Trophoblast cell (in vitro differentiated cells and primary cell): ENCODE results near the gene TMEM150C.

ENCODE experiments used
- DNase-seq, 2 donors: peaks; one replicate each; pipeline ENCODE4 v3.0.0-alpha.2; 2016
- H2AFZ ChIP-seq: 2 replicates; pipeline ENCODE4 v1.6.1; 2013; ENCODE audit warnings: low read length, moderate library complexity, mild to moderate bottlenecking; ENCODE audit not compliant: insufficient read depth, poor library complexity
- H2AK5ac ChIP-seq: 2 replicates; pipeline ENCODE4 v1.6.1; 2013; ENCODE audit warnings: mild to moderate bottlenecking, low read length
- H2BK120ac ChIP-seq: 2 replicates; pipeline ENCODE4 v1.6.1; 2013; ENCODE audit warnings: low read length, mild to moderate bottlenecking, moderate library complexity; ENCODE audit not compliant: insufficient read depth, poor library complexity
- H2BK12ac ChIP-seq: 2 replicates; pipeline ENCODE4 v1.6.1; 2013; ENCODE audit warnings: mild to moderate bottlenecking, low read length, moderate library complexity
- H2BK5ac ChIP-seq: 2 replicates; pipeline ENCODE4 v1.6.1; 2013; ENCODE audit warnings: low read length, low read depth, moderate library complexity, mild to moderate bottlenecking; ENCODE audit not compliant: poor library complexity
- H3K14ac ChIP-seq: 2 replicates; pipeline ENCODE4 v1.6.1; 2013; ENCODE audit warnings: mild to moderate bottlenecking, low read length
- H3K18ac ChIP-seq: 2 replicates; pipeline ENCODE4 v1.6.1; 2013; ENCODE audit warnings: mild to moderate bottlenecking, low read length
- H3K23ac ChIP-seq: 2 replicates; pipeline ENCODE4 v1.6.1; 2013; ENCODE audit warnings: low read length
- H3K27ac ChIP-seq: 2 replicates; pipeline ENCODE4 v1.5.1; 2013; ENCODE audit warnings: low read depth, mild to moderate bottlenecking, inconsistent platforms, low read length, moderate library complexity
- H3K27me3 ChIP-seq: 2 replicates; pipeline ENCODE4 v1.6.1; 2013; ENCODE audit warnings: inconsistent platforms, mild to moderate bottlenecking, low read length, moderate library complexity; ENCODE audit not compliant: insufficient read depth
- H3K36me3 ChIP-seq, 2 experiments: 1 replicate in 1 of 2; 2 replicates in 1 of 2; pipeline ENCODE4 v1.6.1; 2013; ENCODE audit warnings: low read length in 2 of 2, mild to moderate bottlenecking in 2 of 2, moderate library complexity in 1 of 2; ENCODE audit not compliant: insufficient read depth in 2 of 2, control insufficient read depth in 1 of 2
- H3K4ac ChIP-seq: 2 replicates; pipeline ENCODE4 v1.6.1; 2013; ENCODE audit warnings: low read depth, mild to moderate bottlenecking, low read length, moderate library complexity
- H3K4me1 ChIP-seq, 2 experiments: 1 replicate in 1 of 2; 2 replicates in 1 of 2; pipeline ENCODE4 v1.6.1; 2013; ENCODE audit warnings: low read length in 2 of 2, mild to moderate bottlenecking in 2 of 2, moderate library complexity in 1 of 2; ENCODE audit not compliant: insufficient read depth in 2 of 2, control insufficient read depth in 1 of 2
- H3K4me2 ChIP-seq: 2 replicates; pipeline ENCODE4 v1.6.1; 2013; ENCODE audit warnings: inconsistent platforms, mild to moderate bottlenecking, low read length, moderate library complexity
- H3K4me3 ChIP-seq: 2 replicates; pipeline ENCODE4 v1.5.1; 2013; ENCODE audit warnings: mild to moderate bottlenecking, low read depth, low read length, inconsistent platforms
- H3K79me1 ChIP-seq: one replicate; pipeline ENCODE4 v1.6.1; 2013; ENCODE audit warnings: low read length
- H3K79me2 ChIP-seq: 2 replicates; pipeline ENCODE4 v1.6.1; 2013; ENCODE audit warnings: low read length, mild to moderate bottlenecking; ENCODE audit not compliant: control insufficient read depth, insufficient read depth, poor library complexity
- H3K9ac ChIP-seq: 2 replicates; pipeline ENCODE4 v1.6.1; 2013; ENCODE audit warnings: mild to moderate bottlenecking, low read length
- H3K9me3 ChIP-seq: 2 replicates; pipeline ENCODE4 v1.6.1; 2013; ENCODE audit warnings: low read depth, mild to moderate bottlenecking, control low read depth, inconsistent platforms, low read length; ENCODE audit not compliant: insufficient read depth
- H4K12ac ChIP-seq: 2 replicates; pipeline ENCODE4 v1.6.1; 2013; ENCODE audit warnings: low read depth, mild to moderate bottlenecking, low read length, moderate library complexity
- H4K8ac ChIP-seq: 2 replicates; pipeline ENCODE4 v1.6.1; 2013; ENCODE audit warnings: low read depth, mild to moderate bottlenecking, low read length, moderate library complexity
- H4K91ac ChIP-seq: one replicate; pipeline ENCODE4 v1.6.1; 2013; ENCODE audit warnings: low read depth, mild to moderate bottlenecking, low read length, moderate library complexity
- WGBS: extraction: QIAGEN DNeasy Blood & Tissue Kit; methylation state at CpG from one replicate; pipeline ENCODE4 v1.1.7; 2013; ENCODE audit warnings: missing lambda C conversion rate; ENCODE audit not compliant: insufficient read length, insufficient coverage; ENCODE audit errors: extremely low coverage; 5-methylcytosine and 5-hydroxymethylcytosine counted together

TMEM150C gene

DNA sequence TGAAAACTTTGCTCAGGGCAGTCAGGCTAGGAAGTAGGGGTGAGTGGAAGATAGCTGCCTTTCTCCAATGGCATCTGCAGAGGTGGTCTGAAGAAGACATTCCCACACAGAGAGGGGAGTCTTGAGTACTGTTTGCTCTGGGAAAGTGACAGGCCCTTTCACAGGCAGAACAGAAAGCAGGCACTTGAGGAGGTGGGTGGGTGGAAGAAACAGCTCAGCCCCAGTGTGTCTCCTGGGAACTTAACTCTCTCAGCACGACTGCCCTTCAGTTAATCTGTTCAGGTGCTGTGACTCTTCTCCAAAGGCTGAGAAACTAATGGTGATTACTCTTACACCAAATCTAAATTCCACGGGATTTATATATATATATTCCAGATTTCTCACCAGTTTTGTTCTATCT is 103.1 kb downstream of the TMEM150C start:
- Histone ChIP-seq H3K4me2 (no peak overlapping the region), H4K8ac (no peak overlapping the region), H3K23ac (no peak overlapping the region), H4K91ac (no peak overlapping the region), H3K4ac (no peak overlapping the region), H2BK12ac (no peak overlapping the region), H3K9me3 (no peaks in the 10 kb centered on the region), H3K14ac (no peak overlapping the region), H3K79me1 (no peaks in the 10 kb centered on the region), H3K27me3 (no peaks in the 10 kb centered on the region), H3K36me3 (peaks cover 8 to 16% of the 10 kb centered on the region in 2 experiments), H3K4me1 (no peaks in the 10 kb centered on the region), H3K18ac (no peak overlapping the region), H4K12ac (no peak overlapping the region), H3K27ac (no peak overlapping the region), H3K9ac (no peak overlapping the region), H2BK5ac (no peak overlapping the region), H3K79me2 (no peaks in the 10 kb centered on the region), H2AFZ (no peak overlapping the region), H2BK120ac (no peak overlapping the region), H3K4me3 (no peak overlapping the region), H2AK5ac (no peak overlapping the region)
- no peak for DNase-seq
- WGBS, result no CpG with 5 or more reads among the region's 2 CpGs

GRCh38 chr4:82457266-82457665 is 104.5 kb downstream of the TMEM150C start:
- no peak overlapping the region for H3K23ac ChIP-seq
- H2BK12ac ChIP-seq, result no peak overlapping the region
- H2AK5ac ChIP-seq, result no peak overlapping the region
- peaks cover 9 to 20% of the 10 kb centered on the region in 2 experiments for H3K36me3 ChIP-seq
- no peak overlapping the region for H4K12ac ChIP-seq
- H3K4ac ChIP-seq, result no peak overlapping the region
- H3K79me2 ChIP-seq, result no peaks in the 10 kb centered on the region
- H4K8ac ChIP-seq, result no peak overlapping the region
- no peak overlapping the region for H4K91ac ChIP-seq
- H3K9me3 ChIP-seq, result no peaks in the 10 kb centered on the region
- H3K4me1 ChIP-seq, result no peaks in the 10 kb centered on the region
- no peak overlapping the region for H2AFZ ChIP-seq
- no CpG with 5 or more reads among the region's 7 CpGs for WGBS
- H2BK5ac ChIP-seq, result no peak overlapping the region
- H3K79me1 ChIP-seq, result no peaks in the 10 kb centered on the region
- no peak overlapping the region for H3K9ac ChIP-seq
- no peaks in the 10 kb centered on the region for H3K27me3 ChIP-seq
- no peak for DNase-seq
- no peak overlapping the region for H3K4me2 ChIP-seq
- H3K27ac ChIP-seq, result no peak overlapping the region
- H3K14ac ChIP-seq, result no peak overlapping the region
- no peak overlapping the region for H3K18ac ChIP-seq
- no peak overlapping the region for H3K4me3 ChIP-seq
- H2BK120ac ChIP-seq, result no peak overlapping the region

GRCh38 chr4:82452026-82452425 is 109.8 kb downstream of the TMEM150C start:
- Histone ChIP-seq H3K9me3 (no peaks in the 10 kb centered on the region), H2BK12ac (no peak overlapping the region), H3K79me2 (no peaks in the 10 kb centered on the region), H4K12ac (no peak overlapping the region), H3K27ac (no peak overlapping the region), H3K27me3 (no peaks in the 10 kb centered on the region), H3K79me1 (peaks cover 2% of the 10 kb centered on the region), H3K4me3 (no peak overlapping the region), H3K36me3 (peaks cover 21 to 26% of the 10 kb centered on the region in 2 experiments), H3K9ac (no peak overlapping the region), H3K23ac (no peak overlapping the region), H3K4me1 (peaks cover 0 to 2% of the 10 kb centered on the region in 2 experiments), H2AK5ac (no peak overlapping the region), H4K8ac (no peak overlapping the region), H3K4ac (no peak overlapping the region), H2BK120ac (no peak overlapping the region), H4K91ac (no peak overlapping the region), H2BK5ac (no peak overlapping the region), H3K4me2 (no peak overlapping the region), H3K14ac (no peak overlapping the region), H3K18ac (no peak overlapping the region), H2AFZ (no peak overlapping the region)
- WGBS, result no CpG with 5 or more reads among the region's 7 CpGs
- peak; percentile 71 to 81 for DNase-seq

DNA sequence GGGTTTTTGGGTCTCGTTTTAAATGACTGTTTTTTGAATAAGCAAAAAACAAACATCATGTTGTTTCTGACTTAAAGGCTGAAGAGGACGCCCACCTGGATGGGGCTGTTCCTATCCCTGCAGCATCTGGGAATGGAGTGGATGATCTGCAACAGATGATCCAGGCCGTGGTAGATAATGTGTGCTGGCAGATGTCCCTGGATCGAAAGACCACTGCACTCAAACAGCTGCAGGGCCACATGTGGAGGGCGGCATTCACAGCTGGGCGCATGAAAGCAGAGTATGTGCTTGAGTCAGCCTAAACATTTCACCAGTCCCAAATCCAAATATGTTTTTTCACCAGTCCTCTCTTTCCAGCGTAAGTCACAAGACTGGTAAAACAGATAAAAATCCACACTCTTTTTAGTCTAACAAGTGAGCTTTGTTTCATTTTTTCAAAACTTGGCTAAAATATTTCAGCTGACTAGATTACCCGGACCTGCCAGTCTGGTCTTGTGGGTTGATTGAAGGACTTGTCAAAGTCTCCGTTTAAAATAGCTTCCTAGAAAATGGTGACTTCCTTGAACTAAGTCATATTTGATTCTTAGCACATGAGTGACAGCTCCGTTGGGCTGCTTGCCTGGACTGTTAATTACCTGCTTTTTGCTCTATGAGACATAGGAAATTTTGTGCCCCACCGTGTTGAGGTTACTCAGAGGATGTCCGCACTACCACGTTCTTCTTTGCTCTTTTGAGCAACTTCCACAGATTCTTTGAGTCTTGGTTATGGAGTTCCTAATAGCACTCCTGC is 110.6 kb downstream of the TMEM150C start:
- no peak overlapping the region for H4K8ac ChIP-seq
- no peak overlapping the region for H3K4ac ChIP-seq
- no peak overlapping the region for H3K23ac ChIP-seq
- no peak overlapping the region for H2BK120ac ChIP-seq
- H3K36me3 ChIP-seq, result peaks cover 21 to 24% of the 10 kb centered on the region in 2 experiments
- no CpG with 5 or more reads among the region's 13 CpGs for WGBS
- no peak overlapping the region for H4K91ac ChIP-seq
- no peaks in the 10 kb centered on the region for H3K79me2 ChIP-seq
- H3K18ac ChIP-seq, result no peak overlapping the region
- H3K9me3 ChIP-seq, result no peaks in the 10 kb centered on the region
- H3K27me3 ChIP-seq, result no peaks in the 10 kb centered on the region
- H3K14ac ChIP-seq, result no peak overlapping the region
- no peak overlapping the region for H2BK12ac ChIP-seq
- peaks cover 2% of the 10 kb centered on the region for H3K79me1 ChIP-seq
- DNase-seq, result peak; percentile 80 to 88
- no peak overlapping the region for H4K12ac ChIP-seq
- no peak overlapping the region for H3K4me2 ChIP-seq
- H3K4me3 ChIP-seq, result peak overlapping the region; percentile 58
- H2AFZ ChIP-seq, result no peak overlapping the region
- H3K27ac ChIP-seq, result no peak overlapping the region
- H2AK5ac ChIP-seq, result no peak overlapping the region
- H2BK5ac ChIP-seq, result no peak overlapping the region
- H3K4me1 ChIP-seq, result peaks cover 0 to 2% of the 10 kb centered on the region in 2 experiments
- peak overlapping the region; percentile 32 for H3K9ac ChIP-seq
